GM23338 (cell line): ENCODE measurements around the gene IDI2. TPM values are rescaled to one million over a fixed set of nuclear protein-coding genes. Genes with fewer than 3 reads are reported as not detected.

Experiments
- ATAC-seq: fragments of 200-7000 bp; cut with Tn5 transposase; 3 replicates; pipeline ENCODE4 v1.9.1; 2020
- DNase-seq: peaks from one replicate; pipeline ENCODE4 v3.0.0-alpha.2; 2015; ENCODE audit warnings: low spot score
- H2AFZ ChIP-seq: fragments of 200-600 bp; sonication (generic); 2 replicates; pipeline ENCODE4 v1.8.0; 2016; ENCODE audit warnings: antibody characterized with exemption, mild to moderate bottlenecking, moderate library complexity
- H3F3A ChIP-seq: fragments of 200-600 bp; sonication (generic); replicated peaks from 2 replicates; pipeline ENCODE4 v1.8.0; 2017; ENCODE audit warnings: antibody characterized with exemption, mixed run types, low read depth
- H3K27ac ChIP-seq: fragments of 200-600 bp; sonication (generic); 2 replicates; pipeline ENCODE4 v1.6.1; 2016; ENCODE audit warnings: low read depth
- H3K27me3 ChIP-seq: fragments of 200-600 bp; sonication (generic); 2 replicates; pipeline ENCODE4 v1.8.0; 2016; ENCODE audit warnings: mild to moderate bottlenecking, mixed run types, moderate library complexity; ENCODE audit not compliant: insufficient read depth
- H3K36me3 ChIP-seq: fragments of 200-600 bp; sonication (generic); 2 replicates; pipeline ENCODE4 v1.8.0; 2016; ENCODE audit warnings: mild to moderate bottlenecking; ENCODE audit not compliant: insufficient read depth
- H3K4me1 ChIP-seq: fragments of 200-600 bp; sonication (generic); 2 replicates; pipeline ENCODE4 v1.8.0; 2016; ENCODE audit warnings: mild to moderate bottlenecking, moderate library complexity; ENCODE audit not compliant: insufficient read depth
- H3K4me2 ChIP-seq: fragments of 200-600 bp; sonication (generic); 2 replicates; pipeline ENCODE4 v1.7.1; 2017; ENCODE audit warnings: mixed run types
- H3K4me3 ChIP-seq: fragments of 200-600 bp; sonication (generic); 2 replicates; pipeline ENCODE4 v1.6.1; 2016; ENCODE audit warnings: mixed run types
- H3K79me2 ChIP-seq: fragments of 200-600 bp; sonication (generic); replicated peaks from 2 replicates; pipeline ENCODE4 v1.8.0; 2017; ENCODE audit warnings: mild to moderate bottlenecking; ENCODE audit not compliant: insufficient read depth
- H3K9me2 ChIP-seq: fragments of 200-600 bp; sonication (generic); 2 replicates; pipeline ENCODE4 v1.8.0; 2017; ENCODE audit not compliant: insufficient read depth
- H4K20me1 ChIP-seq: fragments of 200-600 bp; sonication (generic); replicated peaks from 2 replicates; pipeline ENCODE4 v1.8.0; 2017; ENCODE audit warnings: mild to moderate bottlenecking; ENCODE audit not compliant: insufficient read depth
- H3K27ac Mint-ChIP-seq: 2 replicates; pipeline ENCODE4 v1.8.0; 2020; ENCODE audit warnings: inconsistent platforms, mild to moderate bottlenecking, moderate library complexity, mixed read lengths
- H3K27me3 Mint-ChIP-seq: 3 replicates; pipeline ENCODE4 v1.8.0; 2022; ENCODE audit warnings: low read depth, mild to moderate bottlenecking, moderate library complexity, mixed read lengths, inconsistent platforms; ENCODE audit not compliant: insufficient read depth, poor library complexity
- H3K36me3 Mint-ChIP-seq: 3 replicates; pipeline ENCODE4 v1.8.0; 2021; ENCODE audit warnings: low read depth, mild to moderate bottlenecking, inconsistent platforms, moderate library complexity, mixed read lengths
- H3K4me1 Mint-ChIP-seq: 3 replicates; pipeline ENCODE4 v1.8.0; 2020; ENCODE audit warnings: mild to moderate bottlenecking, inconsistent platforms, mixed read lengths
- H3K4me3 Mint-ChIP-seq: 3 replicates; pipeline ENCODE4 v1.8.0; 2021; ENCODE audit warnings: moderate library complexity, mild to moderate bottlenecking, inconsistent platforms, mixed read lengths
- H3K9me3 Mint-ChIP-seq: 3 replicates; pipeline ENCODE4 v1.8.0; 2020; ENCODE audit warnings: moderate library complexity, mild to moderate bottlenecking, inconsistent platforms, mixed read lengths
- CREB1 ChIP-seq: fragments of 250-450 bp; sonication (Bioruptor Pico); IDR thresholded peaks from 2 replicates; pipeline ENCODE4 v1.5.0; 2020; ENCODE audit warnings: low read depth, mild to moderate bottlenecking, moderate library complexity
- CTCF ChIP-seq, 2 experiments: fragments of 200-600 bp in 1 of 2; sonication (generic) in 1 of 2; conservative IDR thresholded peaks; 2 replicates each; pipeline versions ENCODE4 v1.5.1 to v1.6.1; 2016 to 2017; ENCODE audit warnings: antibody characterized with exemption in 2 of 2, low read depth in 2 of 2, mild to moderate bottlenecking in 2 of 2, moderate library complexity in 1 of 2
- ETS1 ChIP-seq: IDR thresholded peaks from 2 replicates; pipeline ENCODE4 v1.6.1; 2016; ENCODE audit warnings: antibody characterized with exemption
- EZH2 ChIP-seq: fragments of 200-600 bp; sonication (generic); IDR thresholded peaks from one replicate; pipeline ENCODE4 v1.8.0; 2017; ENCODE audit warnings: antibody characterized with exemption, mild to moderate bottlenecking, low read depth; ENCODE audit not compliant: unreplicated experiment
- EZH2phosphoT487 ChIP-seq: fragments of 200-600 bp; sonication (generic); IDR thresholded peaks from one replicate; pipeline ENCODE4 v1.8.1; 2018; ENCODE audit warnings: antibody characterized with exemption; ENCODE audit not compliant: unreplicated experiment
- JUNB ChIP-seq: IDR thresholded peaks from one replicate; pipeline ENCODE4 v1.6.1; 2016; ENCODE audit warnings: antibody characterized with exemption; ENCODE audit not compliant: unreplicated experiment
- NANOG ChIP-seq: IDR thresholded peaks from 2 replicates; pipeline ENCODE4 v1.6.1; 2016; ENCODE audit warnings: antibody characterized with exemption, borderline replicate concordance
- POLR2AphosphoS5 ChIP-seq: IDR thresholded peaks from 2 replicates; pipeline ENCODE4 v1.6.1; 2016; ENCODE audit warnings: antibody characterized with exemption, low read depth
- REST ChIP-seq: IDR thresholded peaks from one replicate; pipeline ENCODE4 v1.6.1; 2018; ENCODE audit warnings: antibody characterized with exemption; ENCODE audit not compliant: unreplicated experiment
- STAT1 ChIP-seq: IDR thresholded peaks from one replicate; pipeline ENCODE4 v1.6.1; 2016; ENCODE audit warnings: antibody characterized with exemption; ENCODE audit not compliant: unreplicated experiment
- ZNF114 ChIP-seq: fragments of 250-450 bp; sonication (Bioruptor Pico); IDR thresholded peaks from 2 replicates; pipeline ENCODE4 v1.5.0; 2020; ENCODE audit warnings: mild to moderate bottlenecking, moderate library complexity
- ZNF331 ChIP-seq: fragments of 250-450 bp; sonication (Bioruptor Pico); IDR thresholded peaks from 2 replicates; pipeline ENCODE4 v1.5.0; 2020; ENCODE audit warnings: low read depth, mild to moderate bottlenecking, moderate library complexity
- ZNF462 ChIP-seq: fragments of 250-450 bp; sonication (Bioruptor Pico); IDR thresholded peaks from 2 replicates; pipeline ENCODE4 v1.5.0; 2020; ENCODE audit warnings: mild to moderate bottlenecking, moderate library complexity
- polyA plus RNA-seq: library from polyadenylated mRNA; unstranded; fragments of >200 nt; fragmentation: Nextera tagmentation; extraction: Ambion mirVana; gene quantifications from 2 replicates; pipeline ENCODE4 v1.2.1, GENCODE V29; 2016
- total RNA-seq: library from RNA; depleted of rRNA; stranded (reverse); fragments of >200 nt; shearing (Covaris generic); gene quantifications from 2 replicates; pipeline ENCODE4 v1.2.3, GENCODE V29; 2014

The IDI2 gene
- total and polyA plus RNA-seq, 2 experiments from 2014 or later, result not detected

- Mint-ChIP-seq H3K4me3 (no peak overlapping the region), H3K9me3 (peaks cover 22% of the 10 kb centered on the region), H3K27ac (no peak overlapping the region), H3K4me1 (peaks cover 8% of the 10 kb centered on the region), H3K27me3 (no peaks in the 10 kb centered on the region), H3K36me3 (peaks cover 14% of the 10 kb centered on the region)
- ATAC-seq (no peak), DNase-seq (no peak)
- Histone ChIP-seq H3K27ac (no peak overlapping the region), H3F3A (0 out of 2 replicates have a peak, but pooled peaks cover 4% of the 10 kb centered on the region), H3K4me2 (no peak overlapping the region), H4K20me1 (no peaks in the 10 kb centered on the region), H3K27me3 (no peaks in the 10 kb centered on the region), H2AFZ (no peak overlapping the region), H3K4me1 (no peaks in the 10 kb centered on the region), H3K4me3 (no peak overlapping the region), H3K9me2 (no peaks in the 10 kb centered on the region), H3K36me3 (no peaks in the 10 kb centered on the region), H3K79me2 (no peaks in the 10 kb centered on the region)
- no peak for TF ChIP-seq POLR2AphosphoS5
- TF ChIP-seq JUNB, result no peak
- no peak for TF ChIP-seq STAT1
- TF ChIP-seq NANOG, result no peak
- TF ChIP-seq CTCF (conservative IDR thresholded peaks at IDR 0.05; ENCODE audit: low read depth in 2 of 2), result no peak
- no peak for TF ChIP-seq ZNF114 (CRISPR knock-in tag)
- no peak for TF ChIP-seq CREB1 (CRISPR knock-in tag)
- TF ChIP-seq EZH2, result no peak
- TF ChIP-seq ETS1, result no peak
- TF ChIP-seq REST, result no peak
- no peak for TF ChIP-seq ZNF331
- TF ChIP-seq ZNF462 (CRISPR knock-in tag), result no peak
- no peak for TF ChIP-seq EZH2phosphoT487
Measured at GRCh38 chr10:974785-975074, 50.9 kb downstream of the IDI2 start.
